Measurements from ENCODE around the gene KBTBD13. TPM values are rescaled to one million over a fixed set of nuclear protein-coding genes. Genes with fewer than 3 reads are reported as not detected.
"Not testable (repeated sequence)": the region's sequence is repeated elsewhere in the genome, so short reads cannot be mapped to it uniquely, and the experiment has no call there.

The KBTBD13 gene
- total RNA-seq, 6 experiments from 2014 or later: not detected

- Mint-ChIP-seq H3K27ac (no peak overlapping the region), H3K36me3 (ENCODE audit: low read depth) (no peaks in the 10 kb centered on the region), H3K4me1 (ENCODE audit: low read depth) (peaks cover 25% of the 10 kb centered on the region), H3K4me3 (no peak overlapping the region), H3K9me3 (no peaks in the 10 kb centered on the region), H3K27me3 (ENCODE audit: insufficient read depth) (peaks cover 5% of the 10 kb centered on the region)
- no peak for DNase-seq
- TF ChIP-seq, protein P1, sequence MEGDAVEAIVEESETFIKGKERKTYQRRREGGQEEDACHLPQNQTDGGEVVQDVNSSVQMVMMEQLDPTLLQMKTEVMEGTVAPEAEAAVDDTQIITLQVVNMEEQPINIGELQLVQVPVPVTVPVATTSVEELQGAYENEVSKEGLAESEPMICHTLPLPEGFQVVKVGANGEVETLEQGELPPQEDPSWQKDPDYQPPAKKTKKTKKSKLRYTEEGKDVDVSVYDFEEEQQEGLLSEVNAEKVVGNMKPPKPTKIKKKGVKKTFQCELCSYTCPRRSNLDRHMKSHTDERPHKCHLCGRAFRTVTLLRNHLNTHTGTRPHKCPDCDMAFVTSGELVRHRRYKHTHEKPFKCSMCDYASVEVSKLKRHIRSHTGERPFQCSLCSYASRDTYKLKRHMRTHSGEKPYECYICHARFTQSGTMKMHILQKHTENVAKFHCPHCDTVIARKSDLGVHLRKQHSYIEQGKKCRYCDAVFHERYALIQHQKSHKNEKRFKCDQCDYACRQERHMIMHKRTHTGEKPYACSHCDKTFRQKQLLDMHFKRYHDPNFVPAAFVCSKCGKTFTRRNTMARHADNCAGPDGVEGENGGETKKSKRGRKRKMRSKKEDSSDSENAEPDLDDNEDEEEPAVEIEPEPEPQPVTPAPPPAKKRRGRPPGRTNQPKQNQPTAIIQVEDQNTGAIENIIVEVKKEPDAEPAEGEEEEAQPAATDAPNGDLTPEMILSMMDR (IDR thresholded peaks at IDR 0.05): no peak
Observed at GRCh38 chr15:65071381-65071811, 5.2 kb upstream of the KBTBD13 start.

DNA sequence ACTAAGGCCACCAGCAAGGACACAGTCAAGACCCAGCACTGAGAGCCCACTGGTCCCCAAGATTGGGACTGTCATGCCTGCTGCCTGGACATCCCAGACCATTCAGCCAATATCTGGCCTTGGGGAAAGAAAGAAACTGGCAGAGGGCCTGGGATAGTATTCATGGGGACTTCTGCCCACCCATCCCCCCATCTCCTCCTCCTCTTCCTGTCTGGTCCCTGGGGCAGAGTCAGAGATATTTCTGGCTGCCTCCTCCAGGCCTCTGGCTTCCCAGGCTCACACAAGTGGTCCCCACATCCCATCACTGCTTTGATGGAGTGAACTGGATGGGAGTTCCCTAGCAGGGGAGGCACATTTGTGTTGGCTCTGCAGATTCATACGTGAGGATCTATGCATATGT lies 4.5 kb upstream of the KBTBD13 start:
- H3K4me3 Mint-ChIP-seq: no peak overlapping the region
- H3K27me3 Mint-ChIP-seq (ENCODE audit: insufficient read depth): peaks cover 3% of the 10 kb centered on the region
- H3K27ac Mint-ChIP-seq: no peak overlapping the region
- TF ChIP-seq, protein P1 (IDR thresholded peaks at IDR 0.05): no peak
- DNase-seq: no peak
- H3K36me3 Mint-ChIP-seq (ENCODE audit: low read depth): no peaks in the 10 kb centered on the region
- no peaks in the 10 kb centered on the region for H3K9me3 Mint-ChIP-seq
- peaks cover 25% of the 10 kb centered on the region for H3K4me1 Mint-ChIP-seq (ENCODE audit: low read depth)

- Mint-ChIP-seq H3K36me3 (ENCODE audit: low read depth) (no peaks in the 10 kb centered on the region), H3K4me3 (no peak overlapping the region), H3K27ac (no peak overlapping the region), H3K4me1 (ENCODE audit: low read depth) (peaks cover 25% of the 10 kb centered on the region), H3K9me3 (no peaks in the 10 kb centered on the region), H3K27me3 (ENCODE audit: insufficient read depth) (no peaks in the 10 kb centered on the region; the same call in 1 of the 2 replicates)
- TF ChIP-seq, protein P1 (IDR thresholded peaks at IDR 0.05): no peak
- no peak for DNase-seq
Observed at GRCh38 chr15:65072617-65073016, 3.9 kb upstream of the KBTBD13 start.

GRCh38 chr15:65074946-65075345 lies 1.6 kb upstream of the KBTBD13 start:
- not testable (repeated sequence) for H3K9me3 Mint-ChIP-seq; DNase-seq; H3K36me3 Mint-ChIP-seq (ENCODE audit: low read depth); H3K4me1 Mint-ChIP-seq (ENCODE audit: low read depth); H3K27ac Mint-ChIP-seq; H3K4me3 Mint-ChIP-seq
- H3K27me3 Mint-ChIP-seq (ENCODE audit: insufficient read depth): peaks cover 13% of the 10 kb centered on the region

DNA sequence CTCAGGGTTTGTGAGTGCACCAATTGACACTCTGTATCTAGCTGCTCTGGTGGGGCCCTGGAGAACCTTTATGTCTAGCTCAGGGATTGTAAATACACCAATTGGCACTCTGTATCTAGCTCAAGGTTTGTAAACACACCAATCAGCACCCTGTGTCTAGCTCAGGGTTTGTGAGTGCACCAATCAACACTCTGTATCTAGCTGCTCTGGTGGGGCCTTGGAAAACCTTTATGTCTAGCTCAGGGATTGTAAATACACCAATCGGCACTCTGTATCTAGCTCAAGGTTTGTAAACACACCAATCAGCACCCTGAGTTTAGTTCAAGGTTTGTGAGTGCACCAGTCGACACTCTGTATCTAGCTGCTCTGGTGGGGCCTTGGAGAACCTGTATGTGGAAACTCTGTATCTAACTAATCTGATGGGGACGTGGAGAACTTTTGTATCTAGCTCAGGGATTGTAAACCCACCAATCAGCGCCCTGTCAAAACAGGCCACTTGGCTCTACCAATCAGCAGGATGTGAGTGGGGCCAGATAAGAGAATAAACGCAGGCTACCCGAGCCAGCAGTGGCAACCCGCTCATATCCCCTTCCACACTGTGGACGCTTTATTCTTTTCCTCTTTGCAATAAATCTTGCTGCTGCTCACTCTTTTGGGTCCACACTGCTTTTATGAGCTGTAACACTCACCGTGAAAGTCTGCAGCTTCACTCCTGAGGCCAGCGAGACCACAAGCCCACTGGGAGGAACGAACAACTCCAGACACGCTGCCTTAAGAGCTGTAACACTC lies 745 bp upstream of the KBTBD13 start:
- H3K27ac Mint-ChIP-seq; H3K9me3 Mint-ChIP-seq; DNase-seq; H3K4me1 Mint-ChIP-seq (ENCODE audit: low read depth); H3K4me3 Mint-ChIP-seq; H3K36me3 Mint-ChIP-seq (ENCODE audit: low read depth): not testable (repeated sequence)
- H3K27me3 Mint-ChIP-seq (ENCODE audit: insufficient read depth): peaks cover 13% of the 10 kb centered on the region

GRCh38 chr15:65077291-65077980 lies 890 bp downstream of the KBTBD13 start:
- TF ChIP-seq, protein P1 (IDR thresholded peaks at IDR 0.05): no peak
- Mint-ChIP-seq H3K27me3 (ENCODE audit: insufficient read depth) (peaks cover 26% of the 10 kb centered on the region), H3K4me1 (ENCODE audit: low read depth) (peaks cover 3% of the 10 kb centered on the region), H3K27ac (no peak overlapping the region), H3K36me3 (ENCODE audit: low read depth) (no peaks in the 10 kb centered on the region), H3K4me3 (no peak overlapping the region), H3K9me3 (no peaks in the 10 kb centered on the region)
- DNase-seq: no peak
